ENCODE results near the gene TIMD4. TPM values are rescaled to one million over a fixed set of nuclear protein-coding genes. Genes with fewer than 3 reads are reported as not detected.
"Not testable (repeated sequence)": the region's sequence is repeated elsewhere in the genome, so short reads cannot be mapped to it uniquely, and the experiment has no call there.

Gene TIMD4
- total and polyA plus RNA-seq, 4 donors, result 0.10 to 1.5 (median 0.16) TPM; not detected in 1

- TF ChIP-seq CTCF (IDR thresholded peaks at IDR 0.05; ENCODE audit: control extremely low read depth, extremely low read depth), result no peak
- H3K9me3 ChIP-seq (ENCODE audit: control insufficient read depth in 4 of 4, insufficient read depth in 3 of 4, low read length in 3 of 4), result no peaks in the 10 kb centered on the region
- H3K27ac ChIP-seq (ENCODE audit: low read depth in 1 of 2, low read length in 1 of 2), result no peak overlapping the region
- no peak overlapping the region for H3K4me3 ChIP-seq
- no peaks in the 10 kb centered on the region for H3K36me3 ChIP-seq (ENCODE audit: control insufficient read depth in 4 of 4, insufficient read depth in 4 of 4, low read length in 4 of 4)
- H3K4me1 ChIP-seq (ENCODE audit: control insufficient read depth in 5 of 5, insufficient read depth in 5 of 5, low read length in 5 of 5), result no peaks in the 10 kb centered on the region
- 84% methylated on average over 6 of the region's 6 CpGs for WGBS, 2 donors
- H3K9ac ChIP-seq (ENCODE audit: insufficient read depth in 1 of 2, low read length in 2 of 2), result no peak overlapping the region
- H3K27me3 ChIP-seq (ENCODE audit: control insufficient read depth in 3 of 3, insufficient read depth in 3 of 3, low read length in 2 of 3), result no peaks in the 10 kb centered on the region
- ATAC-seq (ENCODE audit: insufficient read depth, low FRiP score) (no peak), DNase-seq (no peak)
Observed at GRCh38 chr5:156974328-156974727, 11.3 kb upstream of the TIMD4 start.

GRCh38 chr5:156971848-156972525, 9.0 kb upstream of the TIMD4 start:
- Histone ChIP-seq H3K4me3 (no peak overlapping the region), H3K9me3 (ENCODE audit: control insufficient read depth in 4 of 4, insufficient read depth in 3 of 4, low read length in 3 of 4) (no peaks in the 10 kb centered on the region), H3K9ac (ENCODE audit: insufficient read depth in 1 of 2, low read length in 2 of 2) (no peak overlapping the region), H3K4me1 (ENCODE audit: control insufficient read depth in 5 of 5, insufficient read depth in 5 of 5, low read length in 5 of 5) (no peaks in the 10 kb centered on the region), H3K27me3 (ENCODE audit: control insufficient read depth in 3 of 3, insufficient read depth in 3 of 3, low read length in 2 of 3) (no peaks in the 10 kb centered on the region), H3K36me3 (ENCODE audit: control insufficient read depth in 4 of 4, insufficient read depth in 4 of 4, low read length in 4 of 4) (no peaks in the 10 kb centered on the region), H3K27ac (ENCODE audit: low read depth in 1 of 2, low read length in 1 of 2) (no peak overlapping the region)
- no peak for ATAC-seq (ENCODE audit: insufficient read depth, low FRiP score)
- no peak for TF ChIP-seq CTCF (IDR thresholded peaks at IDR 0.05; ENCODE audit: control extremely low read depth, extremely low read depth)
- DNase-seq, result no peak
- WGBS, 2 donors, result 80 to 87% methylated on average over 3 of the region's 3 CpGs

DNA sequence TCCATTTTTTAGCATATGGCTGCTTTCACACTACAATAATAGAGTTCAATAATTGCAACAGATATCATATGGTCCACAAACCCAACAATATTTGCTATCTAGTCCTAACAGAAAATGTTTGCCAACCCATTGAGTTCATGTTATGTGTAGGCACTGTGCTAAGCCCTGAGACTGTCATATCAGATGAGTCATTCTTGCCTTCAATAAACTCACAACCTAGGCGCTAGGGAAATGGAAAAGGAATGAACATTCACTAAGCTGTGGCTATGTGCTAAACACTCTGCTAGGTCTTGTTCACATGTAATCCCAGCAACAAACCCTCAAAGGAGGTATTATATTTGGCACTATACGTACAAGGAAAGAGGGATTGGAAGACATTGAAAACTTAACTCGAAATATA, 8.4 kb upstream of the TIMD4 start:
- DNase-seq (no peak), ATAC-seq (ENCODE audit: insufficient read depth, low FRiP score) (no peak)
- TF ChIP-seq CTCF (IDR thresholded peaks at IDR 0.05; ENCODE audit: control extremely low read depth, extremely low read depth), result no peak
- H3K9ac ChIP-seq (ENCODE audit: insufficient read depth in 1 of 2, low read length in 2 of 2), result no peak overlapping the region
- no peaks in the 10 kb centered on the region for H3K4me1 ChIP-seq (ENCODE audit: control insufficient read depth in 5 of 5, insufficient read depth in 5 of 5, low read length in 5 of 5)
- H3K9me3 ChIP-seq (ENCODE audit: control insufficient read depth in 4 of 4, insufficient read depth in 3 of 4, low read length in 3 of 4), result peaks cover 0 to under 1% (median 0%) of the 10 kb centered on the region in 4 donors
- no peak overlapping the region for H3K27ac ChIP-seq (ENCODE audit: low read depth in 1 of 2, low read length in 1 of 2)
- WGBS, 2 donors, result 89 to 91% methylated on average over 3 of the region's 3 CpGs
- H3K36me3 ChIP-seq (ENCODE audit: control insufficient read depth in 4 of 4, insufficient read depth in 4 of 4, low read length in 4 of 4), result no peaks in the 10 kb centered on the region
- no peak overlapping the region for H3K4me3 ChIP-seq
- H3K27me3 ChIP-seq (ENCODE audit: control insufficient read depth in 3 of 3, insufficient read depth in 3 of 3, low read length in 2 of 3), result no peaks in the 10 kb centered on the region

DNA sequence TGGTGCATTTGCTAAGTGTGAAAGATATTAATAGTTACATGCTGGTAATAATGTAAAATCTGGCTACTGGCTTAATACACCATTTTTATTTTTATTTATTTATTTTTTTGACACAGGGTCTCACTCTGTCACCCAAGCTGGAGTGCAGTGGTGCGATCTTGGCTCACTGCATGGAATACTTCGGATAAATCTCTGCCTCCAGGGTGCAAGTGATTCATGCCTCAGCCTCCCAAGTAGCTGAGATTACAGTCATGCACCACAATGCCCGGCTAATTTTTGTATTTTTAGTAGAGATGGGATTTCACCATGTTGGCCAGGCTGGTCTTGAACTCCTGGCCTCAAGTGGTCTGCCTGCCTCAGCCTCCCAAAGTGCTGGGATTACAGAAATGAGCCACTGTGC, 4.4 kb upstream of the TIMD4 start:
- H3K4me3 ChIP-seq; ATAC-seq (ENCODE audit: insufficient read depth, low FRiP score): not testable (repeated sequence)
- WGBS, 2 donors, result 88 to 92% methylated on average over 3 of the region's 3 CpGs

More for the DNA sequence above, 4.4 kb upstream of the TIMD4 start:
- H3K36me3 ChIP-seq (ENCODE audit: control insufficient read depth in 4 of 4, insufficient read depth in 4 of 4, low read length in 4 of 4); H3K9ac ChIP-seq (ENCODE audit: insufficient read depth in 1 of 2, low read length in 2 of 2); DNase-seq; H3K9me3 ChIP-seq (ENCODE audit: control insufficient read depth in 4 of 4, insufficient read depth in 3 of 4, low read length in 3 of 4); H3K27ac ChIP-seq (ENCODE audit: low read depth in 1 of 2, low read length in 1 of 2); H3K4me1 ChIP-seq (ENCODE audit: control insufficient read depth in 5 of 5, insufficient read depth in 5 of 5, low read length in 5 of 5); H3K27me3 ChIP-seq (ENCODE audit: control insufficient read depth in 3 of 3, insufficient read depth in 3 of 3, low read length in 2 of 3): not testable (repeated sequence)

Data from lung (tissue), 12 donors.